ENCODE results near the gene PCGF1. TPM values are rescaled to one million over a fixed set of nuclear protein-coding genes. Genes with fewer than 3 reads are reported as not detected.

PCGF1 gene
- total and polyA plus RNA-seq, 2 of the 8 experiments (the other 6 are each of a cell fraction or from before 2014, with no cell fraction given) = 10.0 to 23.7 TPM

GRCh38 chr2:74556831-74557370, 49.4 kb upstream of the PCGF1 start:
- Histone ChIP-seq H3K23ac (ENCODE audit: insufficient read length) (no peak overlapping the region), H2BK12ac (ENCODE audit: low read depth, low read length) (no peak overlapping the region), H3K18ac (ENCODE audit: extremely low read depth, low read length) (no peak overlapping the region), H4K5ac (ENCODE audit: insufficient read length, low read depth, low read length) (no peak overlapping the region), H3K27me3 (replicated peaks in 1 of 4; ENCODE audit: control insufficient read depth in 3 of 4, extremely low read depth in 1 of 4, insufficient read depth in 3 of 4, low read length in 3 of 4) (peaks cover 0 to 37% (median 29%) of the 10 kb centered on the region in 4 experiments; a peak in 6 of 7 replicates), H4K20me1 (replicated peaks in 1 of 2; ENCODE audit: control insufficient read depth in 1 of 2, insufficient read depth in 2 of 2, low read length in 2 of 2) (peaks cover 2 to 4% of the 10 kb centered on the region in 2 experiments), H3K27ac (ENCODE audit: low read depth, low read length) (no peak overlapping the region), H3K4me1 (replicated peaks in 1 of 4; ENCODE audit: control insufficient read depth in 3 of 4, insufficient read depth in 4 of 4, low read length in 3 of 4) (peaks cover 0 to 14% (median 8%) of the 10 kb centered on the region in 4 experiments; a peak in 6 of 7 replicates), H2BK15ac (ENCODE audit: low read length) (no peak overlapping the region), H3K79me2 (ENCODE audit: control insufficient read depth in 1 of 2, insufficient read depth in 2 of 2, low read length in 2 of 2) (no peaks in the 10 kb centered on the region), H3K36me3 (ENCODE audit: control insufficient read depth in 2 of 4, insufficient read depth in 4 of 4, low read length in 3 of 4) (peaks cover 0 to under 1% (median 0%) of the 10 kb centered on the region in 4 experiments; a peak in 1 of 8 replicates), H3K9ac (replicated peaks in 1 of 4; ENCODE audit: extremely low read depth in 1 of 4, low read depth in 3 of 4, low read length in 3 of 4) (no peak overlapping the region), H2AFZ (ENCODE audit: low read length) (no peak overlapping the region), H3K4ac (replicated peaks; ENCODE audit: insufficient read length, low read depth, low read length) (no peak overlapping the region), H4K8ac (ENCODE audit: extremely low read depth, insufficient read depth, low read length) (no peak overlapping the region), H3K56ac (replicated peaks; ENCODE audit: insufficient read length, low read depth, low read length) (no peak overlapping the region), H3K9me3 (ENCODE audit: insufficient read depth in 2 of 2, low read depth in 1 of 2, low read length in 1 of 2) (no peaks in the 10 kb centered on the region), H3K14ac (ENCODE audit: insufficient read length) (no peak overlapping the region), H2BK120ac (replicated peaks; ENCODE audit: low read depth, low read length) (no peak overlapping the region), H3K79me1 (ENCODE audit: low read depth, low read length) (no peaks in the 10 kb centered on the region; the same call in 1 of the 2 replicates), H3K23me2 (ENCODE audit: low read depth, low read length) (peaks cover 18% of the 10 kb centered on the region), H4K91ac (replicated peaks; ENCODE audit: insufficient read length, low read length) (no peak overlapping the region), H2BK20ac (ENCODE audit: low read length) (no peak overlapping the region), H3K4me3 (ENCODE audit: extremely low read depth in 1 of 4, insufficient read depth in 2 of 4, low read depth in 3 of 4, low read length in 4 of 4) (no peak overlapping the region), H2BK5ac (ENCODE audit: low read depth, low read length) (no peak overlapping the region), H2AK5ac (ENCODE audit: low read depth, low read length) (no peak overlapping the region), H3K4me2 (ENCODE audit: insufficient read depth in 1 of 2, low read depth in 2 of 2, low read length in 2 of 2) (no peak overlapping the region)
- ChIA-PET POLR2A (ENCODE audit: partially characterized antibody) (interaction anchor here (1.0 to 2.6 kb wide), 5 partner anchors 11 to 60 kb away, joined by 3 to 16 read pairs (median 4); partner anchors contain the start of genes AUP1 and HTRA2), CTCF (ENCODE audit: partially characterized antibody) (interaction anchor here (0.9 to 7.5 kb wide), 8 partner anchors 9 to 83 kb away, joined by 3 to 56 read pairs (median 6); partner anchors contain the start of genes CCDC142 and TTC31)
- no peak for DNase-seq (ENCODE audit: low read depth in 1 of 2, low spot score in 2 of 2)
- FAIRE-seq = no peak
- WGBS, 2 experiments (ENCODE audit: extremely low coverage in 1 of 2, insufficient coverage in 1 of 2, insufficient read length in 1 of 2, insufficient replicate concordance in 2 of 2, low coverage in 1 of 2, low lambda C conversion rate in 2 of 2, missing lambda C conversion rate in 1 of 2) = 89% methylated on average over 6 of the region's 6 CpGs; no CpG with 5 or more reads in 1 of the 2 experiments
- no peak for TF ChIP-seq SIRT6 (IDR thresholded peaks at IDR 0.05; ENCODE audit: low read length)
- no peak for TF ChIP-seq FOSL1 (IDR thresholded peaks at IDR 0.05; ENCODE audit: insufficient read depth, low read depth, low read length)
- no peak for TF ChIP-seq HDAC2 (IDR thresholded peaks at IDR 0.05; ENCODE audit: borderline replicate concordance in 1 of 2, low read depth in 2 of 2, low read length in 2 of 2)
- no peak for TF ChIP-seq SIN3A (conservative IDR thresholded peaks at IDR 0.05 in 1 of 2, IDR thresholded peaks at IDR 0.05 in 1 of 2; ENCODE audit: low read depth in 1 of 2, low read length in 2 of 2)
